Medulla oblongata (tissue), 1 donor: ENCODE data around the gene ZNF559.

Experiments
- DNase-seq: peaks from one replicate; pipeline ENCODE4 v3.0.0-alpha.2; 2015; ENCODE audit errors: extremely low spot score

The ZNF559 gene

GRCh38 chr19:9353011-9353410, 29.0 kb downstream of the ZNF559 start:
- no peak for DNase-seq

GRCh38 chr19:9354651-9355050, 30.7 kb downstream of the ZNF559 start:
- DNase-seq: no peak

GRCh38 chr19:9362905-9363304, 38.9 kb downstream of the ZNF559 start, which contains the start of gene ZNF177:
TSS of gene ZNF177 (plus strand) at chr19:9363013. CDS start at chr19:9378312, 15,299 bp downstream.
- DNase-seq: no peak

- no peak for DNase-seq
Measured at GRCh38 chr19:9370738-9371619, 47.0 kb downstream of the ZNF559 start.

GRCh38 chr19:9381361-9381785, 57.4 kb downstream of the ZNF559 start:
- DNase-seq: no peak
